ENCODE measurements around the gene THBD.

DNA sequence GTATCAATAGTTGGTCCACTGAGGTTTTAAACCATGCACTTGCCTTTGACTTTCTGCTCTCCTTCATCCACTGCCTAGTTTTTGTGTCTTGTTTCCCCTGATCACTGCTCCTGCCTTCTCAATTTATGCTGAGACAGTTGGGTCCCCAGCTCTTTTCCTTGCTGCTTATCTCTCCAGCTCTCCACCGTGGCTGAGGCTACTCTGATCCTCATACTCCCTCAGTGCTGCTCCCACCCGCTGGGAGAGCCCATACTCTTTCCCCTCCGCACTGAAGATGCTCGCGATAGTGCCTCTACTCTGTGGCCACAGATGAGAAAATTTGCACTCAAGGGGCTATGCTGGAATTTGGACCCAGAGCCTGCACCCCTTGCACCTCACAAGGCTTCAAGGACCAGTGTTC lies 3.4 kb upstream of the THBD start:
- no peak for TF ChIP-seq FOS (IDR thresholded peaks at IDR 0.05; ENCODE audit: low read depth, low read length)
- TF ChIP-seq, protein P1, sequence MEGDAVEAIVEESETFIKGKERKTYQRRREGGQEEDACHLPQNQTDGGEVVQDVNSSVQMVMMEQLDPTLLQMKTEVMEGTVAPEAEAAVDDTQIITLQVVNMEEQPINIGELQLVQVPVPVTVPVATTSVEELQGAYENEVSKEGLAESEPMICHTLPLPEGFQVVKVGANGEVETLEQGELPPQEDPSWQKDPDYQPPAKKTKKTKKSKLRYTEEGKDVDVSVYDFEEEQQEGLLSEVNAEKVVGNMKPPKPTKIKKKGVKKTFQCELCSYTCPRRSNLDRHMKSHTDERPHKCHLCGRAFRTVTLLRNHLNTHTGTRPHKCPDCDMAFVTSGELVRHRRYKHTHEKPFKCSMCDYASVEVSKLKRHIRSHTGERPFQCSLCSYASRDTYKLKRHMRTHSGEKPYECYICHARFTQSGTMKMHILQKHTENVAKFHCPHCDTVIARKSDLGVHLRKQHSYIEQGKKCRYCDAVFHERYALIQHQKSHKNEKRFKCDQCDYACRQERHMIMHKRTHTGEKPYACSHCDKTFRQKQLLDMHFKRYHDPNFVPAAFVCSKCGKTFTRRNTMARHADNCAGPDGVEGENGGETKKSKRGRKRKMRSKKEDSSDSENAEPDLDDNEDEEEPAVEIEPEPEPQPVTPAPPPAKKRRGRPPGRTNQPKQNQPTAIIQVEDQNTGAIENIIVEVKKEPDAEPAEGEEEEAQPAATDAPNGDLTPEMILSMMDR (conservative IDR thresholded peaks at IDR 0.05; ENCODE audit: low read depth, low read length) = no peak
- TF ChIP-seq, protein P2, sequence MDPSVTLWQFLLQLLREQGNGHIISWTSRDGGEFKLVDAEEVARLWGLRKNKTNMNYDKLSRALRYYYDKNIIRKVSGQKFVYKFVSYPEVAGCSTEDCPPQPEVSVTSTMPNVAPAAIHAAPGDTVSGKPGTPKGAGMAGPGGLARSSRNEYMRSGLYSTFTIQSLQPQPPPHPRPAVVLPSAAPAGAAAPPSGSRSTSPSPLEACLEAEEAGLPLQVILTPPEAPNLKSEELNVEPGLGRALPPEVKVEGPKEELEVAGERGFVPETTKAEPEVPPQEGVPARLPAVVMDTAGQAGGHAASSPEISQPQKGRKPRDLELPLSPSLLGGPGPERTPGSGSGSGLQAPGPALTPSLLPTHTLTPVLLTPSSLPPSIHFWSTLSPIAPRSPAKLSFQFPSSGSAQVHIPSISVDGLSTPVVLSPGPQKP (IDR thresholded peaks at IDR 0.05; ENCODE audit: borderline replicate concordance, low read depth, low read length) = no peak
- no peak for TF ChIP-seq POLR2A (IDR thresholded peaks at IDR 0.05; ENCODE audit: low read depth, low read length)
- no peak for TF ChIP-seq MXI1 (IDR thresholded peaks at IDR 0.05; ENCODE audit: borderline replicate concordance, low read depth, low read length)
- no peak for TF ChIP-seq BHLHE40 (IDR thresholded peaks at IDR 0.05; ENCODE audit: low read depth, low read length)
- TF ChIP-seq MAZ (IDR thresholded peaks at IDR 0.05; ENCODE audit: borderline replicate concordance, low read depth, low read length) = no peak
- no peak for TF ChIP-seq RCOR1 (IDR thresholded peaks at IDR 0.05; ENCODE audit: insufficient replicate concordance, low read length)
- TF ChIP-seq SMC3 (IDR thresholded peaks at IDR 0.05; ENCODE audit: low read depth, low read length) = no peak
- no peak for TF ChIP-seq RAD21 (IDR thresholded peaks at IDR 0.05; ENCODE audit: low read length)
- TF ChIP-seq CEBPB (IDR thresholded peaks at IDR 0.05; ENCODE audit: low read depth, low read length) = no peak
- TF ChIP-seq RFX5 (IDR thresholded peaks at IDR 0.05; ENCODE audit: low read depth, low read length) = no peak
